PFSK-1 (cell line): ENCODE results near the gene MIA.

Experiments used
- TAF1 ChIP-seq: IDR thresholded peaks from 2 replicates; pipeline ENCODE4 v1.6.1; 2012; ENCODE audit warnings: low read length, control low read depth, borderline replicate concordance; ENCODE audit not compliant: insufficient read depth
- TF ChIP-seq, protein P1 (sequence below), 2 experiments: IDR thresholded peaks; 2 replicates each; pipeline versions ENCODE4 v1.6.1 to v1.8.0; 2011 to 2012; ENCODE audit warnings: low read depth in 2 of 2, low read length in 2 of 2, control low read depth in 1 of 2, inconsistent platforms in 1 of 2, mild to moderate bottlenecking in 1 of 2, moderate library complexity in 1 of 2; ENCODE audit not compliant: insufficient read depth in 1 of 2

DNA sequence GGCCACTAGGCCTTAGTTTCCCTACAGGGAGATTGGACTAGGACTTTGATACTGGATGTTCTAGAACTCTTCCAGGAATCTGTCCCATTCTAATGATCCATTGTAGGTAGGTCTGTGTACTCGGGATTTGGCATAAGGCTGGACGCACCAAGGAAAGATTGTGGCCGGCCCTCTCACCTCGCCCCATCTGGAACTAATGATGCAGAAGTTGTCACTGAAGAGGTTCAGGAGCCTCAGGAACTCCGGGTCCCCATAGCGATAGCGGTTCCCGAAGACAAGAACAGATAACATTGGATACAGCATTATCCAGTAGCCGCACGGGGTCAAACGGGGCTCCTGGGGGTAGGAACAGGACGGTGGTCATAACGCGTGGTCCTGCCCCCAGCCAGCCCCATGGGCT, 34.8 kb downstream of the MIA start:
- TF ChIP-seq TAF1: no peak
- TF ChIP-seq, protein P1, sequence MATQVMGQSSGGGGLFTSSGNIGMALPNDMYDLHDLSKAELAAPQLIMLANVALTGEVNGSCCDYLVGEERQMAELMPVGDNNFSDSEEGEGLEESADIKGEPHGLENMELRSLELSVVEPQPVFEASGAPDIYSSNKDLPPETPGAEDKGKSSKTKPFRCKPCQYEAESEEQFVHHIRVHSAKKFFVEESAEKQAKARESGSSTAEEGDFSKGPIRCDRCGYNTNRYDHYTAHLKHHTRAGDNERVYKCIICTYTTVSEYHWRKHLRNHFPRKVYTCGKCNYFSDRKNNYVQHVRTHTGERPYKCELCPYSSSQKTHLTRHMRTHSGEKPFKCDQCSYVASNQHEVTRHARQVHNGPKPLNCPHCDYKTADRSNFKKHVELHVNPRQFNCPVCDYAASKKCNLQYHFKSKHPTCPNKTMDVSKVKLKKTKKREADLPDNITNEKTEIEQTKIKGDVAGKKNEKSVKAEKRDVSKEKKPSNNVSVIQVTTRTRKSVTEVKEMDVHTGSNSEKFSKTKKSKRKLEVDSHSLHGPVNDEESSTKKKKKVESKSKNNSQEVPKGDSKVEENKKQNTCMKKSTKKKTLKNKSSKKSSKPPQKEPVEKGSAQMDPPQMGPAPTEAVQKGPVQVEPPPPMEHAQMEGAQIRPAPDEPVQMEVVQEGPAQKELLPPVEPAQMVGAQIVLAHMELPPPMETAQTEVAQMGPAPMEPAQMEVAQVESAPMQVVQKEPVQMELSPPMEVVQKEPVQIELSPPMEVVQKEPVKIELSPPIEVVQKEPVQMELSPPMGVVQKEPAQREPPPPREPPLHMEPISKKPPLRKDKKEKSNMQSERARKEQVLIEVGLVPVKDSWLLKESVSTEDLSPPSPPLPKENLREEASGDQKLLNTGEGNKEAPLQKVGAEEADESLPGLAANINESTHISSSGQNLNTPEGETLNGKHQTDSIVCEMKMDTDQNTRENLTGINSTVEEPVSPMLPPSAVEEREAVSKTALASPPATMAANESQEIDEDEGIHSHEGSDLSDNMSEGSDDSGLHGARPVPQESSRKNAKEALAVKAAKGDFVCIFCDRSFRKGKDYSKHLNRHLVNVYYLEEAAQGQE (IDR thresholded peaks at IDR 0.05; ENCODE audit: insufficient read depth in 1 of 2, low read depth in 2 of 2, low read length in 2 of 2): no peak
